Endothelial cell of umbilical vein (primary cell): ENCODE data around the gene CACNB4. TPM values are rescaled to one million over a fixed set of nuclear protein-coding genes. Genes with fewer than 3 reads are reported as not detected.

Experiments
- BruUV-seq: library from RNA; stranded (reverse); fragments of 400-500 nt; replicated peaks from 2 replicates; lab custom pipeline; 2021; lab: Mats Ljungman, UMichigan
- CTCF ChIA-PET: fragments of 300-600, 350-600 bp; sonication (Branson Sonifier 250); formaldehyde crosslinking; loops from one replicate; lab custom pipeline; 2021; ENCODE audit warnings: antibody characterized with exemption, inconsistent platforms; lab: Charles Lee
- POLR2A ChIA-PET: fragments of 300-600, 350-600 bp; sonication (Branson Sonifier 250); formaldehyde crosslinking; loops from one replicate; lab custom pipeline; 2021; ENCODE audit warnings: antibody characterized with exemption, inconsistent platforms; lab: Charles Lee
- DNase-seq: peaks from one replicate; pipeline ENCODE4 v3.0.0-alpha.2; 2011; ENCODE audit warnings: low read depth, low spot score
- FAIRE-seq: peaks from 2 replicates; lab custom pipeline; 2011; peaks lifted over from hg19 to GRCh38; lab: Jason Lieb, UNC
- H2AFZ ChIP-seq: 2 replicates; pipeline ENCODE4 v1.6.0; 2012; ENCODE audit warnings: low read depth, low read length, control low read depth, inconsistent platforms
- H3K27ac ChIP-seq: 2 replicates; pipeline ENCODE4 v1.5.1; 2011; ENCODE audit warnings: low read depth, mild to moderate bottlenecking, control low read depth, low read length, moderate library complexity; ENCODE audit not compliant: insufficient read depth
- H3K27me3 ChIP-seq, 2 experiments: 2 replicates each; pipeline versions ENCODE4 v1.6.0 to v1.6.1; 2011; ENCODE audit warnings: low read length in 2 of 2, mixed read lengths in 1 of 2; ENCODE audit not compliant: control insufficient read depth in 2 of 2, insufficient read depth in 2 of 2
- H3K36me3 ChIP-seq, 2 experiments: 2 replicates in 1 of 2; 3 replicates in 1 of 2; pipeline ENCODE4 v1.5.1; 2011; ENCODE audit warnings: low read length in 2 of 2, mild to moderate bottlenecking in 1 of 2, moderate library complexity in 1 of 2; ENCODE audit not compliant: control insufficient read depth in 2 of 2, insufficient read depth in 2 of 2; ENCODE audit errors: extremely low read depth in 1 of 2
- H3K4me1 ChIP-seq: 3 replicates; pipeline ENCODE4 v1.5.1; 2011; ENCODE audit warnings: mild to moderate bottlenecking, low read length; ENCODE audit not compliant: control insufficient read depth, insufficient read depth; ENCODE audit errors: extremely low read depth
- H3K4me2 ChIP-seq: 2 replicates; pipeline ENCODE4 v1.6.1; 2011; ENCODE audit warnings: low read length, control low read depth, mixed read lengths; ENCODE audit not compliant: insufficient read depth
- H3K4me3 ChIP-seq, 3 experiments: fragments of 200-600 bp in 1 of 3; sonication (generic), shearing (Covaris generic) in 1 of 3; replicated peaks in 1 of 3; 2 replicates each; pipeline ENCODE4 v1.5.1; 2011 to 2016; ENCODE audit warnings: control low read depth in 3 of 3, low read length in 3 of 3, mild to moderate bottlenecking in 2 of 3, inconsistent platforms in 1 of 3, low read depth in 1 of 3, moderate library complexity in 1 of 3; ENCODE audit not compliant: insufficient read depth in 1 of 3
- H3K79me2 ChIP-seq: 2 replicates; pipeline ENCODE4 v1.6.0; 2012; ENCODE audit warnings: low read length, inconsistent platforms; ENCODE audit not compliant: control insufficient read depth, insufficient read depth
- H3K9ac ChIP-seq: replicated peaks from 2 replicates; pipeline ENCODE3; 2011; ENCODE audit warnings: low read length, control low read depth; ENCODE audit not compliant: insufficient read depth; ENCODE audit errors: extremely low read depth
- H3K9me1 ChIP-seq: replicated peaks from 3 replicates; pipeline ENCODE4 v1.6.0; 2011; ENCODE audit warnings: mild to moderate bottlenecking, low read length; ENCODE audit not compliant: control insufficient read depth, insufficient read depth; ENCODE audit errors: extremely low read depth
- H3K9me3 ChIP-seq: replicated peaks from 2 replicates; pipeline ENCODE4 v1.5.1; 2012; ENCODE audit warnings: low read length, inconsistent platforms; ENCODE audit not compliant: control insufficient read depth, insufficient read depth
- H4K20me1 ChIP-seq: replicated peaks from 2 replicates; pipeline ENCODE3; 2011; ENCODE audit warnings: mild to moderate bottlenecking, low read length; ENCODE audit not compliant: control insufficient read depth, insufficient read depth; ENCODE audit errors: extremely low read depth
- CTCF ChIP-seq, 2 donors: IDR thresholded peaks; 1 replicate in 1 of 2; 2 replicates in 1 of 2; pipeline ENCODE4 v1.5.1; 2011; ENCODE audit warnings: low read length in 2 of 2, mild to moderate bottlenecking in 2 of 2, moderate library complexity in 2 of 2, control low read depth in 1 of 2, inconsistent platforms in 1 of 2, low read depth in 1 of 2; ENCODE audit not compliant: insufficient read depth in 1 of 2; ENCODE audit errors: extremely low read depth in 1 of 2
- EZH2 ChIP-seq: IDR thresholded peaks from 2 replicates; pipeline ENCODE4 v1.6.1; 2012; ENCODE audit warnings: borderline replicate concordance, low read depth, mild to moderate bottlenecking, moderate library complexity, low read length, inconsistent platforms; ENCODE audit not compliant: severe bottlenecking
- FOS ChIP-seq: IDR thresholded peaks from 2 replicates; pipeline ENCODE4 v1.6.1; 2011; ENCODE audit warnings: mild to moderate bottlenecking, low read length, moderate library complexity, borderline replicate concordance; ENCODE audit not compliant: insufficient read depth
- GATA2 ChIP-seq: IDR thresholded peaks from 2 replicates; pipeline ENCODE4 v1.7.0; 2011; ENCODE audit warnings: low read depth, mild to moderate bottlenecking, moderate library complexity, mixed read lengths, low read length; ENCODE audit not compliant: insufficient read length, insufficient read depth
- JUN ChIP-seq: IDR thresholded peaks from 2 replicates; pipeline ENCODE4 v1.6.1; 2011; ENCODE audit warnings: borderline replicate concordance, low read depth; ENCODE audit not compliant: insufficient read length, insufficient read depth
- MAX ChIP-seq: IDR thresholded peaks from 2 replicates; pipeline ENCODE4 v1.6.1; 2011; ENCODE audit not compliant: insufficient read depth, insufficient read length
- MYC ChIP-seq: IDR thresholded peaks from one replicate; pipeline ENCODE4 v1.6.1; 2011; ENCODE audit warnings: mild to moderate bottlenecking, low read depth, low read length
- POLR2A ChIP-seq: IDR thresholded peaks from 2 replicates; pipeline ENCODE4 v1.6.1; 2012; ENCODE audit warnings: low read depth, mild to moderate bottlenecking, control low read depth, low read length
- POLR2AphosphoS5 ChIP-seq: IDR thresholded peaks from 2 replicates; pipeline ENCODE4 v1.6.1; 2012; ENCODE audit warnings: low read depth, mild to moderate bottlenecking, control low read depth, low read length, moderate library complexity; ENCODE audit not compliant: insufficient read depth
- dilution Hi-C: fragments of 300-500 bp; cut with MboI; formaldehyde crosslinking; loops from one replicate; pipeline ENCODE4 v1.15.0; 2019; ENCODE audit warnings: low sequenced_read_pairs; ENCODE audit not compliant: extremely low pct_ligation_motif_present
- intact Hi-C: fragments of 100-400 bp; cut with micrococcal nuclease; formaldehyde crosslinking; loops from one replicate; pipeline ENCODE4 v1.10.0; 2022
- polyA plus RNA-seq, 4 experiments: library from polyadenylated mRNA; depleted of rRNA in 3 of 4; stranded (reverse) in 3 of 4; unstranded in 1 of 4; fragments of >200 nt; gene quantifications; 2 replicates each; pipeline versions ENCODE4 v1.2.1 to v1.2.3, GENCODE V29; 2011 to 2012; ENCODE audit warnings: missing spikeins in 1 of 4
- total RNA-seq: library from RNA; stranded (reverse); gene quantifications from 2 replicates; pipeline ENCODE4 v1.2.3, GENCODE V29; 2021

CACNB4 gene
- total and polyA plus RNA-seq, 2 donors (not counting 3 experiments of a cell fraction or from before 2014, with no cell fraction given) = 0.23 to 0.58 TPM

GRCh38 chr2:152106464-152106863, 7.6 kb upstream of the CACNB4 start:
- no peaks in the 10 kb centered on the region for H3K9me3 ChIP-seq

More at GRCh38 chr2:152106464-152106863, 7.6 kb upstream of the CACNB4 start:
- no peak for TF ChIP-seq JUN
- no peak for TF ChIP-seq MAX
- no peak for TF ChIP-seq GATA2
- no peak for TF ChIP-seq MYC
- TF ChIP-seq FOS = no peak
- TF ChIP-seq POLR2A = no peak
- TF ChIP-seq POLR2AphosphoS5 = no peak
- TF ChIP-seq CTCF (IDR thresholded peaks at IDR 0.05; ENCODE audit: extremely low read depth in 1 of 2, insufficient read depth in 1 of 2, low read depth in 1 of 2, low read length in 2 of 2) = no peak
- TF ChIP-seq EZH2 = no peak
- H3K4me3 ChIP-seq = no peak overlapping the region
- H4K20me1 ChIP-seq = no peaks in the 10 kb centered on the region
- FAIRE-seq (no peak), DNase-seq (no peak)
- H3K79me2 ChIP-seq = no peaks in the 10 kb centered on the region
- H3K4me2 ChIP-seq = no peak overlapping the region
- CTCF ChIA-PET = interaction anchor here (1.0 kb wide), 1 partner anchor 9 kb away, joined by 3 read pairs; no protein-coding TSS in a partner anchor
- H3K36me3 ChIP-seq = no peaks in the 10 kb centered on the region
- H3K9me1 ChIP-seq = no peaks in the 10 kb centered on the region
- peaks cover 6 to 10% of the 10 kb centered on the region in 2 experiments for H3K27me3 ChIP-seq
- no TSS peak for BruUV-seq
- POLR2A ChIA-PET = interaction anchor here (0.5 kb wide), 1 partner anchor 20 kb away, joined by 3 read pairs; no protein-coding TSS in a partner anchor
- H3K27ac ChIP-seq = no peak overlapping the region
- intact Hi-C loops (no loop called here), dilution Hi-C loops (no loop called here)
- no peak overlapping the region for H2AFZ ChIP-seq
- no peak overlapping the region for H3K9ac ChIP-seq
- no peaks in the 10 kb centered on the region for H3K4me1 ChIP-seq
